HG03066 (cell line): Measurements from ENCODE around the gene DYRK1A.
A peak's percentile ranks its signal among the peaks of the same experiment; 100 is the strongest.
"Not testable (repeated sequence)": the region's sequence is repeated elsewhere in the genome, so short reads cannot be mapped to it uniquely, and the experiment has no call there.

ENCODE experiments used
- ATAC-seq: cut with Tn5 transposase; IDR thresholded peaks from one replicate; pipeline ENCODE4 v1.9.1; 2021; ENCODE audit warnings: low read depth; ENCODE audit not compliant: unreplicated experiment

DYRK1A gene

DNA sequence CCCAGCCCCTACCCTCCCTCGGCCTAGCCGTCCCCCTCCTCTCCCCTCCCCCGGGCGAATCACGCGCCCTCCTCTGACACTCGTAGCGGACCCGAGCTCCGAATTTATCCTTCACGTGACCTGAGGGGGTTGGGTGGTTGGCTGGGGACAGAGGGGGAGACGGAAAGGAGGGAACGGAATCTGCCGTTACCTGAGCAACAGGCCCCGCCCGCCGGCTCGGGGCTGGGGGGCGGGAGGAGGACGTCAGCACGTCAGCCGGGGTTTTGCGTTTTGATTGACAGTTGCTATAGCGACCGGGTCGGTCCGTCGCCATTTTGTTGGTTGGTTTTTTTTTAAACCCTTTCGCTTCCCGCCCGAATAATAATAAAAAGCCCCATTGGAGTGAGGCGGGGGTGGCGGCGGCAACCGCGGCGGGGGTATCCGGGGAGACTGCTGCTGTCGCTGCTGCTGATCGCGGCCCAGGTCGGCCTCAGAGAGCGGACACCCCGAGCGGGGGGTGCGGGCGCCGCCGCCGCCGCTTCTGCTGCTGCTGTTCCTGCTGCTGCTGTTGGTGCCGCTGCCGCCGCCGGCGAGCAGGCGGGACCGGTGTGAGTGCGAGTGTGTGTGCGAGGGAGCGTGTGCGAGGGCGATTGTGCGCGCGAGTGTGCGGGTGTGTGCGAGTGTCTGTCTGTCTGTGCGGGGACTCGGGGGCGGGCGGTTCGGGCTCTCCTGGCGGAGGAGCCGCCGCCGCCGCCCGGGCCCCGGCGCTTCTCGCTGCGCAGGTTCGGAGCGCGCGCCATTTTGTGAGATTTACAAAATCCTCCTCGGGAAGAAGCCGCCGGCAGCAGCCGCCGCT lies at the start of gene DYRK1A:
DYRK1A (plus strand) TSS at position 292 of the 835 bp plus-strand sequence. CDS start 53,602 bp downstream, outside the sequence.
- peak; percentile 56 for ATAC-seq

- ATAC-seq: no peak
These were observed 47.0 kb upstream of the DYRK1A start for GRCh38 chr21:37319551-37319950.

DNA sequence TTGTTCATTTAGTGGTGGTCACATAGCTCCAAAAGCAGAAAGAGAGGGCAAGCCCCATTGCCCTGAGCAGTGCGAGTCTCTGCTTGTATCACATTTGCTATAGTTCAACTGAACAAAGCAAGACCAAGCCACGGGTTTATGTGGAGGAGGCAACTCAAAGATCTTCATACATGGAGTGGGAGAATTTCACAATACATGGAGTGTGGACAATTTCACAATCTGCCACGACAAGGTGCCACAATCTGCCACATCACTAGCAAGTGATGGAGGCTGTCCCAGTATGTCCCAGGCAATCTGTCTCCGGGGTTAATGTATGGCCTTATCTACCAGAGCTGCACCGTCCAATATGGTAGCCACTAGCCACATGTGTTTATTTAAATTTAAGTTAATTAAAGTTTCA lies 44.5 kb upstream of the DYRK1A start:
- ATAC-seq: no peak

GRCh38 chr21:37324558-37324957 lies 42.0 kb upstream of the DYRK1A start:
- ATAC-seq: no peak

DNA sequence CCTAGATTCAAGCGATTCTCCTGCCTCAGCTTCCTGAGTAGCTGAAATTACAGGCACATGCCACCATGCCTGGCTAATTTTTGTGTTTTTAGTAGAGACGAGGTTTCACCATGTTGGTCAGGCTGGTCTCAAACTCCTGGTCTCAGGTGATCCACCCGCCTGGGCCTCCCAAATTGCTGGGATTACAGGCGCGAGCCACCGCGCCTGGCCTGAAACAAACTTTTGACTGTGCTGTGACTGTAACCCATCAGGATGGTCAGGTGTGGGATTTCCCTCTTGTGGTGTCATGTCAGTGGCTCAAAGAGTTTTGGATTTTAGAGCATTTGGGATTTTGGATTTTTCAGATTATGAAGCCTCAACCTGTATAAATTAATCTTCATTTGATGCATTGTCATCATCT lies 38.4 kb upstream of the DYRK1A start:
- not testable (repeated sequence) for ATAC-seq

DNA sequence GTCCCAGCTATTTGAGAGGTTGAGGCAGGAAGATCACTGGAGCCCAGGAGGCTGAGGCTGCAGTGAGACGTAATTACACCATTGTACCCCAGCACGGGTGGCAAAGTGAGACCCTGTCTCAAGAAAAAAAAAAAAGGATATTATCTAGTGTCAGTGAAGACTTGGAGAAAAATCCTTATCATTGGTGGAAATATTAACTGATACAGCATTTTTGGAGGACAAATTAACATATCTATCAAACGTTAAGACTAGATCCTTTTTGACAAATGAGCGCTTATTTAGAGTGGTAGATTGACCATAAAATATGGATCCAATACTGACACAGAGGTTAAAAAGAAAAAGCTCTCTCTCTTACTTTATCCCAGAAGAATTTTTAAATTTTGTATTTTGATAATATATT lies 35.2 kb upstream of the DYRK1A start:
- ATAC-seq: no peak

- ATAC-seq: no peak
These were observed 31.5 kb upstream of the DYRK1A start for GRCh38 chr21:37335053-37335452.

GRCh38 chr21:37337179-37337578 lies 29.4 kb upstream of the DYRK1A start:
- no peak for ATAC-seq

DNA sequence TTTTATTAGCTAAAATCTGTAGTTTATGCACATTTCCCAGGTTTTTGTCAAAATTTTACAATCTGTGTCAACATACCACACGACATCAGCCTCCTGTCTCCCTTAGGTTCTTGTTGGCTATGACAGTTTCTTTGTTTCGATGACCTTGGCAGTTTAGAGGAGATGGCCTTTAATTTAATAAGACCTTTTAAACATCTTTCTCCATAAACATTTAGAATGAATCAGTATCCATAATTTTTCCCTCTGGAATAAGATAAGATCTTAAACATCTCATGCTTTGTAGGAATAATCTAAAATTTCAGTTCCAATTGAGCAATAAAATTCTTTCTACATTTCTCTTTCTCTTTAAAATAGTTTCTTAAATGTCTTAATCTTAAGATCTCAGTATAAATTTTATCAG lies 28.7 kb upstream of the DYRK1A start:
- no peak for ATAC-seq

DNA sequence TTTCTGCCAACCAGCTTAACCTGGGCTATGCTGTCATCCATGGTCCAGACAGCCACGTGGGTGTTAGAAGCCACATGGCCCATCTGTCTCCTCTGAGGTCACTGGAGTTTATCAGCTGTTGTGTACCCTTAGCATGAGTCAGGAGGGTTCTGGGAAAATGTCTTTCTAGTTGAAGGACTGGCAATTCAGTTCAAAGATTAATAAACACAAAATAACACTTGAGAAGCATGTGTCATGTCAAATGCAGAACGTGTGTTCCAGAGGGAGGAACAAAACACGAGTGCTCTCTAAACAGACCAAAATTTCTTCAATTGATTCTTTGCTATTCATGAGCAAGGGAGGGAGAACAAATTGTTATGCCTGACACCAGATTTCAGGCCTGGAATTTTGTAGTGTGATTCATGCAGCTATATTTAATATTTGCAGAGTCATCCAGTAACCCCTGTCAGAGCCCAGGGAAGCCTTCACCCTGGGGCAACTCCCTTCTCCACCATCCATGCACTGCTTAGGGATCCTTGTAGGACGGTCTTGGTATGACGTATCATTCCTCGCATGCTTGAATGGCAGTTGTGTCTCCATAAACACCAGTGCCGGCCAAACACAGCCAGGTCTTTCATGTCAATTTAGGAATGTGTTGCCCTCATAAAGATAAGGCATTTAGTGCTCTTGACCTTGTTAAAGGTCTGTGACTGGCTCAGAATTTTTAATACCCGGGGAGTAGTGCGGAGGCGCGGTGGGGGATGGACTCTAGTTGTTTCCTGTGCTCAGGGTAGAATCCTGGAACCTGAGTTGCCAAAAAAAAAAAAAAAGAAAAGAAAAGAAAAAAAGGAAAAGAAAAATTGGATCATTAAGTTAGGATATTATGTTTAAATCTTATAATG lies 27.7 kb upstream of the DYRK1A start:
- ATAC-seq: no peak

GRCh38 chr21:37339552-37339939 lies 27.0 kb upstream of the DYRK1A start:
- no peak for ATAC-seq

DNA sequence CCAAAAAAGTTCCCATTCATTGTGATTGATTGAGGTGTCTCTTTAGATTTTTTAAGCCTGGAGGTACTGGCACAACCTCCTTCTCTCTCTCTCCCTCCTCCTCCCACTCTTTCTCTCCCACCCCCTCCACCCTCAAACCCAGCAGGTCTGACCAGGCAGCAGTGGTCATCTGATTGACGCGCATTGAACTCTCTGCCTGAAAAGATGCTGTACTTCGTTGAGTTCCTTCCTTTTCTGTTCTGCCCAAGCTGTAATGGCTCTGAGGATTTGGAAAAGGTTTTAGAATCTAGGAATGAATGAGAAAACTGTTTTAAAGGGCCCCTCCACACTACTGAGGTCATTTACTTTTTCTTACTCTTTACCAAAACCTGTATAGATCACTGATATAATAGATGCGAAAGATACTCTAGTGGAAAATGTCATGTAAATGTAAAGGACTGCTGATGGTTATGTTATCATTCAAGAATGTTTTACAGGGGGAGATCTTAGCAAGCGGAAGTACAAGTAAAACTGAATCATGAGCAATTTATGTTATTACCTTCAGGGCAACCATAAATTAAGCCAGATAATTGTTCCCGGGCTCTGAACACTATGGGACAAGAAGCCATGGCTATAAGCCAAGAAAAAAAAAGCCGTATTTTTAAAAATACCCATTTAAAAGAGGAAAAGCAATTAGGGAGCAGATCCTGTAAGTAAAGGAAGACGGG lies 25.2 kb upstream of the DYRK1A start:
- ATAC-seq: no peak

- no peak for ATAC-seq
These were observed 24.4 kb upstream of the DYRK1A start for GRCh38 chr21:37342046-37342632.

DNA sequence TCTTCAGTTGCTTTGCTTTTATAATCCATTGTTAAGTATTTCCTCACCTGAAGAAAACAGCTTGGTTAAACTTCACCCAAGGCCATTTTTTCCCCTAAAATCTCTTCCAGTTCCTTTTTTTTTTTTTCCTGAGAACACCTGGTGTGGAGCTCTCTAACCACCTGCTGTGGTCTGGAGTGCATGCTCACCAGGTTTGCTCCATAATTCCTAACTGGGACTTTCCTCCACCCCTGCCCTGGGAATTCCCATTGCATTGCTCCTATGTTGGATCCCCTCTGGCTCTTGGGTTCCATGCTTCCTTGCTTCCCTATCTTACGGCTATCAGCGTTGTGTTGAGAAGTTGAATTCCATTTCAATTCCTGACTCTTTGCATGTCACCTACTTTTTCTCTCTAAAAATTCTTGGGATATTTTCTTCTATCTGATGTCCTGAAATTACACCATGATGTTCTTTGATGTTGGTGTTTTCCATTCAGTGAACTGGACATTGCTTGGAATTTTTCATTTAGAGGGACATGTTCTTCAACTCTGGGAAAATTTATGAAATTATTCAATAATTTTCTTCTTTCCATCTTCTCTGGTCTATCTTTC lies 19.6 kb upstream of the DYRK1A start:
- ATAC-seq: no peak

DNA sequence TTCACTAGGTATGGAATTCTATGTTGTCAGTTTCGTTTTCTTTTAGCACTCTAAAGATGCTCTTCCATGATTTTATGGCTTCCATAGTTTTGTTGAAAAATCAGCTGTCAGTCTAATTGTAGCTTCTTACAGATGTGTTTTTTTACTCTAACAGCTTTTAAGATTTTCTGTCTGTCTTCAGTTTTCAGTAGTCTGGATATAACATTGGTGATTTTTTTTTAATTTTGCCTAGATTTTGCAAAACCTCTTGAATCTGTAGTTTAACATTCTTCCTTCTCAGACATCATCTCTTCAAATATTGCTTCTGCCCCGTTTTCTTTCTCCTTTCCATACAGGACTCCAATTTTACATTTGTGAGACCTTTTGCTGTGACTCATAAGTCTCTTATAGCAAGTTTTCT lies 17.9 kb upstream of the DYRK1A start:
- no peak for ATAC-seq

- ATAC-seq: no peak
These were observed 16.1 kb upstream of the DYRK1A start for GRCh38 chr21:37350472-37350871.

DNA sequence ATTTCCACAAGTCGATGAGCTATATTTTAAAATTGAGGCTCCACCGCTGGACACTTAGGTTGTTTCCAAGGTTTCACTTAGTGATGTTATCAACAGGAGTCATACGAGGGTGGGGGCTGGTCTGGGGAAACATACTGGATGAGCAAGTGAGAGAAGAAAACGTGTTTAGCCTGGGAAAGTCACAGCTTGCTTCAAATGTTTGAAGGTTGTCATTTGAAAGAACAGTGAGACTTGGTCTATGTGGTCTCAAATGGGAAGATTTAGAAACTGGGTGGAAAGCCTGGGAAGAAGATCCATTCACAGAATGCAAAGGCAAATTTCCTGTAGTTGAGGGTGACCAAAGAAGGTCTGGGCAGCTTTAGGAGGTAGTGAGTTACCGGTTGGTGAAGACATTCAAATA lies 9.9 kb upstream of the DYRK1A start:
- no peak for ATAC-seq

GRCh38 chr21:37357691-37358090 lies 8.9 kb upstream of the DYRK1A start:
- no peak for ATAC-seq

- no peak for ATAC-seq
These were observed 8.2 kb upstream of the DYRK1A start for GRCh38 chr21:37358397-37358796.

DNA sequence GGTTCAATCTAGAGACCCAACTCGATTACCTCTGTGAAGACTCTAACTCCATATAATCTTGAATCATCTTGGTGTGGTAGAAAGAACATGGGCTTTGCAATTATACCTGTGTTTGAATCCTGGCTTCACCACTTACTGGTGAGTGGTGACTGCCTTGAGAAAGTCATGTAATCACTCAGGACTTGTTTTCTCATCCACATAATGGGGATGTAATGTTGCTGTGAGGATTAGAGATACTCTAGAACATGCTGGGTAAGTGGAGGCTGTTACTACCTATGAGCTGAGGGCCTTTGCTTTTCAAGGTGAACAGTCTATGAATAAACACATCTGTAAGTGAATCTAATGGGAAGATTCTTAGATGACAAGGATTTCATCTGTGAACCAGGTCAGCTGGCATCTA lies 2.6 kb upstream of the DYRK1A start:
- ATAC-seq: no peak
